GM12878 (cell line): Measurements from ENCODE around the gene ZNF600. TPM values are rescaled to one million over a fixed set of nuclear protein-coding genes. Genes with fewer than 3 reads are reported as not detected.
"Not testable (repeated sequence)": the region's sequence is repeated elsewhere in the genome, so short reads cannot be mapped to it uniquely, and the experiment has no call there.

Experiments used
- ATAC-seq: fragments of 200-7000 bp; cut with Tn5 transposase; 3 replicates; pipeline ENCODE4 v1.9.1; 2020; ENCODE audit warnings: mild to moderate bottlenecking, moderate library complexity
- BruUV-seq: library from RNA; stranded (reverse); fragments of 400-500 nt; replicated peaks from 2 replicates; lab custom pipeline; 2021; lab: Mats Ljungman, UMichigan
- CTCF ChIA-PET: fragments of 300-600 bp; sonication (Branson Sonifier 250); formaldehyde crosslinking; extraction: SDS; loops from one replicate; lab custom pipeline; 2021; ENCODE audit warnings: inconsistent platforms; lab: Yijun Ruan, JAX
- POLR2A ChIA-PET: fragments of 350-600 bp; formaldehyde crosslinking; extraction: SDS; loops from one replicate; lab custom pipeline; 2021; ENCODE audit warnings: inconsistent platforms; lab: Charles Lee
- RAD21 ChIA-PET: fragments of 300-600 bp; sonication (Branson Sonifier 250); formaldehyde crosslinking; loops from one replicate; lab custom pipeline; 2023; ENCODE audit warnings: antibody characterized with exemption; ENCODE audit not compliant: unreplicated experiment; lab: Charles Lee
- SMC1A ChIA-PET: fragments of 300-600 bp; sonication (Branson Sonifier 250); formaldehyde crosslinking; loops from one replicate; lab custom pipeline; 2023; ENCODE audit not compliant: unreplicated experiment, uncharacterized antibody; lab: Charles Lee
- DNase-seq: peaks from one replicate; pipeline ENCODE4 v3.0.0-alpha.2; 2011; ENCODE audit warnings: low read depth, low spot score
- FAIRE-seq: peaks from 3 replicates; lab custom pipeline; 2011; peaks lifted over from hg19 to GRCh38; lab: Jason Lieb, UNC
- H2AFZ ChIP-seq: 2 replicates; pipeline ENCODE4 v1.6.0; 2011; ENCODE audit warnings: low read depth, low read length, control low read depth; ENCODE audit not compliant: control insufficient read depth
- H3K27ac ChIP-seq: 2 replicates; pipeline ENCODE4 v1.5.1; 2011; ENCODE audit warnings: control low read depth; ENCODE audit not compliant: control insufficient read depth, insufficient read depth
- H3K27me3 ChIP-seq, 2 experiments: replicated peaks in 1 of 2; 2 replicates each; pipeline versions ENCODE4 v1.6.0 to v1.6.1; 2011; ENCODE audit warnings: low read length in 1 of 2; ENCODE audit not compliant: control insufficient read depth in 2 of 2, insufficient read depth in 2 of 2
- H3K36me3 ChIP-seq, 2 experiments: 2 replicates each; pipeline ENCODE4 v1.5.1; 2011; ENCODE audit warnings: low read length in 1 of 2; ENCODE audit not compliant: control insufficient read depth in 2 of 2, insufficient read depth in 2 of 2
- H3K4me1 ChIP-seq: 2 replicates; pipeline ENCODE4 v1.6.1; 2011; ENCODE audit warnings: mild to moderate bottlenecking, low read length, moderate library complexity, mixed read lengths; ENCODE audit not compliant: control insufficient read depth, insufficient read depth
- H3K4me2 ChIP-seq: 2 replicates; pipeline ENCODE4 v1.6.0; 2011; ENCODE audit warnings: control low read depth; ENCODE audit not compliant: control insufficient read depth, insufficient read depth
- H3K4me3 ChIP-seq: fragments of 200-600 bp; sonication (generic); 2 replicates; pipeline ENCODE4 v1.5.1; 2016
- H3K79me2 ChIP-seq: 2 replicates; pipeline ENCODE4 v1.6.0; 2011; ENCODE audit warnings: low read length; ENCODE audit not compliant: control insufficient read depth, insufficient read depth
- H3K9ac ChIP-seq: 2 replicates; pipeline ENCODE4 v1.8.0; 2011; ENCODE audit warnings: low read length, control low read depth, mixed read lengths; ENCODE audit not compliant: control insufficient read depth, insufficient read depth
- H3K9me3 ChIP-seq: replicated peaks from 3 replicates; pipeline ENCODE4 v1.5.1; 2011; ENCODE audit warnings: mild to moderate bottlenecking, low read length; ENCODE audit not compliant: control insufficient read depth, insufficient read depth
- H4K20me1 ChIP-seq: 2 replicates; pipeline ENCODE4 v1.6.0; 2011; ENCODE audit not compliant: control insufficient read depth, insufficient read depth
- ATF7 ChIP-seq: fragments of 450-650 bp; IDR thresholded peaks from 2 replicates; pipeline ENCODE4 v1.6.1; 2016; ENCODE audit warnings: low read depth, mild to moderate bottlenecking
- CTCF ChIP-seq, 3 experiments: IDR thresholded peaks in 2 of 3; conservative IDR thresholded peaks in 1 of 3; 2 replicates each; pipeline ENCODE4 v1.5.1; 2011; ENCODE audit warnings: low read depth in 3 of 3, low read length in 3 of 3, mild to moderate bottlenecking in 3 of 3, control low read depth in 2 of 3, moderate library complexity in 2 of 3, inconsistent platforms in 1 of 3, mixed read lengths in 1 of 3; ENCODE audit not compliant: control insufficient read depth in 2 of 3, insufficient read depth in 1 of 3; ENCODE audit errors: extremely low read depth in 1 of 3
- NRF1 ChIP-seq: conservative IDR thresholded peaks from 2 replicates; pipeline ENCODE4 v1.6.1; 2011; ENCODE audit warnings: mild to moderate bottlenecking, low read depth, low read length, improper control_type of control experiment
- POLR2AphosphoS5 ChIP-seq: IDR thresholded peaks from 2 replicates; pipeline ENCODE4 v1.6.1; 2011; ENCODE audit warnings: mild to moderate bottlenecking, low read length, inconsistent platforms
- RAD21 ChIP-seq: IDR thresholded peaks from 2 replicates; pipeline ENCODE4 v1.6.1; 2011; ENCODE audit warnings: mild to moderate bottlenecking, low read depth, low read length, moderate library complexity; ENCODE audit not compliant: insufficient read depth
- SKIL ChIP-seq: fragments of 450-650 bp; IDR thresholded peaks from 2 replicates; pipeline ENCODE4 v1.6.1; 2017; ENCODE audit warnings: mild to moderate bottlenecking, low read depth, inconsistent platforms; ENCODE audit not compliant: poor library complexity, severe bottlenecking
- SMC3 ChIP-seq: IDR thresholded peaks from 2 replicates; pipeline ENCODE4 v1.6.1; 2011; ENCODE audit warnings: low read length, improper control_type of control experiment, borderline replicate concordance
- SP1 ChIP-seq: IDR thresholded peaks from one replicate; pipeline ENCODE4 v1.6.1; 2011; ENCODE audit warnings: low read depth, low read length
- SREBF1 ChIP-seq: IDR thresholded peaks from 2 replicates; pipeline ENCODE4 v1.6.1; 2012; ENCODE audit warnings: mild to moderate bottlenecking, low read length
- SUPT20H ChIP-seq: IDR thresholded peaks from 2 replicates; pipeline ENCODE4 v1.6.1; 2011; ENCODE audit warnings: low read depth, mild to moderate bottlenecking, low read length, moderate library complexity, borderline replicate concordance; ENCODE audit not compliant: control insufficient read depth
- TCF12 ChIP-seq: IDR thresholded peaks from 2 replicates; pipeline ENCODE4 v1.6.1; 2011; ENCODE audit warnings: low read depth, mild to moderate bottlenecking, low read length
- WGBS: methylation state at CpG from one replicate; pipeline ENCODE4 v1.1.6; 2016; ENCODE audit warnings: low lambda C conversion rate; ENCODE audit not compliant: insufficient replicate concordance, insufficient coverage; ENCODE audit errors: missing lambda C conversion rate; 5-methylcytosine and 5-hydroxymethylcytosine counted together
- in situ Hi-C: fragments of 300-500 bp; cut with MboI; formaldehyde crosslinking; loops from 9 replicates; pipeline ENCODE4 v1.14.3; 2018; ENCODE audit warnings: mixed read lengths
- intact Hi-C: fragments of 100-400 bp; cut with micrococcal nuclease; formaldehyde crosslinking; loops from one replicate; pipeline ENCODE4 v1.14.2; 2022; ENCODE audit not compliant: unreplicated experiment
- polyA plus RNA-seq, 11 experiments: library from polyadenylated mRNA; depleted of rRNA in 4 of 11; unstranded in 6 of 11; stranded (reverse) in 5 of 11; fragments of >200 nt; fragmentation: Nextera tagmentation in 4 of 11; fragmentation: Illumina TruSeq in 1 of 11; extraction: Ambion mirVana in 4 of 11; extraction: Trizol in 1 of 11; gene quantifications; 1 replicate in 1 of 11; 2 replicates in 10 of 11; pipeline versions ENCODE4 v1.2.1 to v1.2.3, GENCODE V29; 2011 to 2016; ENCODE audit warnings: inconsistent platforms in 2 of 11, missing spikeins in 2 of 11, low read depth in 1 of 11
- total RNA-seq, 4 experiments: library from RNA; depleted of rRNA in 3 of 4; stranded (reverse); fragments of >200 nt in 3 of 4; fragmentation: Illumina TruSeq in 1 of 4; extraction: Trizol in 1 of 4; gene quantifications; 2 replicates each; pipeline versions ENCODE4 v1.2.1 to v1.2.3, GENCODE V29; 2013 to 2021

Gene ZNF600
- total and polyA plus RNA-seq, 10 of the 15 experiments (the other 5 are each of a cell fraction or from before 2014, with no cell fraction given), result 9.5 to 25.6 (median 11.9) TPM

DNA sequence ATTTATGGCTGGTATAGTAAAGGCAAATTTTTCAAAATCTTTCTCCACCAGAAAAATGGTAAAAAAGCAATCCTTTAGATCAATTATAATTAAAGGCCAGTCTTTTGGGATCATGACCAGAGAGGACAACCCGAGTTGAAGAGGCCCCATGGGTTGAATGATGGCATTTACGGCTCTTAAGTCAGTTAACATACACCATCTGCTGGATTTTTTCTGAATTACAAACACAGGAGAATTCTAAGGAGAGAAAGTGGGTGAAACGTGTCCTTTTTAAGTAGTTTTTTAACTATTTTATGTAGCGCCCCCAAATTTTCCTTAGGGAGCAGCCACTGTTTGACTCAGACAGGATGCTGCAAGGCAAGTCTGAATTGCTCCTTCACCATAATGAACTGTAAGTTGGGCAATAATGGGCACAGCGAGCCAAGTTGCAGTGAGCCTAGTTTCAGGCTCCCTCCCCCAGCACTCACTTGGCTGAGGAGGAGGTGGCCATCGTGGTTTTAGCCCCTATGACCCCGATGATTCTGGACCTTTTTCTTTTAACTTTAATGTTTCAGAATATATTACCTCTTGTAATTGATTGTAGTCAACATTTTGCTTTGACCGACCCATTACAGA is 38.1 kb downstream of the ZNF600 start:
- no peaks in the 10 kb centered on the region for H3K36me3 ChIP-seq
- RAD21 ChIA-PET, result interaction anchor here (0.6 to 1.2 kb wide), 2 partner anchors 45 to 500 kb away, joined by 3 read pairs; no protein-coding TSS in a partner anchor
- no peak overlapping the region for H2AFZ ChIP-seq
- no peak for TF ChIP-seq SUPT20H
- peak; percentile 52; the same call in 1 of the 2 replicates for TF ChIP-seq SMC3
- peak; percentile 74 for TF ChIP-seq RAD21
- TF ChIP-seq NRF1, result no peak
- TF ChIP-seq CTCF (IDR thresholded peaks at IDR 0.05 in 2 of 3, conservative IDR thresholded peaks at IDR 0.05 in 1 of 3; ENCODE audit: control insufficient read depth in 2 of 3, extremely low read depth in 1 of 3, insufficient read depth in 1 of 3, low read depth in 3 of 3, low read length in 3 of 3), result peak; percentile 23 to 48 (median 26); a peak in 4 of 6 replicates
- TF ChIP-seq SP1, result no peak
- no peak for TF ChIP-seq TCF12
- TF ChIP-seq SKIL, result no peak
- no peak for TF ChIP-seq POLR2AphosphoS5
- TF ChIP-seq SREBF1, result no peak
- no peak for TF ChIP-seq ATF7
- POLR2A ChIA-PET, result no interaction called here
- SMC1A ChIA-PET, result interaction anchor here (0.6 to 1.5 kb wide), 7 partner anchors 10 to 402 kb away, joined by 3 to 5 read pairs (median 3); no protein-coding TSS in a partner anchor
- no peak overlapping the region for H3K4me3 ChIP-seq
- DNase-seq (peak; percentile 4), ATAC-seq (0 out of 3 replicates have a peak, but pooled peaks have one; percentile 37), FAIRE-seq (peak; percentile 47)
- H3K79me2 ChIP-seq, result no peaks in the 10 kb centered on the region
- no peak overlapping the region for H3K4me2 ChIP-seq
- H4K20me1 ChIP-seq, result no peaks in the 10 kb centered on the region
- CTCF ChIA-PET, result interaction anchor here (0.8 to 1.8 kb wide), 2 partner anchors 405 to 500 kb away, joined by 4 to 7 read pairs; no protein-coding TSS in a partner anchor
- no peak overlapping the region for H3K9ac ChIP-seq
- no peaks in the 10 kb centered on the region for H3K4me1 ChIP-seq
- no peak overlapping the region for H3K27ac ChIP-seq
- H3K27me3 ChIP-seq, result no peaks in the 10 kb centered on the region
- intact Hi-C loops (loop anchor here (2.0 to 10.0 kb wide), 2 partner anchors 222 to 404 kb away; partner anchors contain the start of gene ZNF808), in situ Hi-C loops (no loop called here)
- 31% methylated on average over 8 of the region's 8 CpGs for WGBS
- H3K9me3 ChIP-seq, result no peaks in the 10 kb centered on the region; the same call in 2 of the 3 replicates
- no TSS peak for BruUV-seq

GRCh38 chr19:52745919-52746318 is 40.7 kb downstream of the ZNF600 start:
- intact Hi-C loops, result loop anchor here (10.0 kb wide), 1 partner anchor 401 kb away; no protein-coding TSS in a partner anchor
- CTCF ChIA-PET, result interaction anchor here (0.6 to 2.2 kb wide), 5 partner anchors 106 to 496 kb away, joined by 3 to 7 read pairs (median 4); no protein-coding TSS in a partner anchor
- POLR2A ChIA-PET, H4K20me1 ChIP-seq, H3K4me1 ChIP-seq, H3K9ac ChIP-seq, H2AFZ ChIP-seq, H3K79me2 ChIP-seq, FAIRE-seq, in situ Hi-C loops, H3K27ac ChIP-seq, H3K27me3 ChIP-seq, DNase-seq, ATAC-seq, H3K4me3 ChIP-seq, RAD21 ChIA-PET, H3K36me3 ChIP-seq, BruUV-seq, H3K4me2 ChIP-seq, H3K9me3 ChIP-seq: not testable (repeated sequence)
- WGBS, result 37% methylated on average over 10 of the region's 10 CpGs
- SMC1A ChIA-PET, result interaction anchor here (0.6 to 1.9 kb wide), 2 partner anchors 199 to 401 kb away, joined by 3 to 4 read pairs; no protein-coding TSS in a partner anchor
